ENCODE results near the gene CDCA8. TPM values are rescaled to one million over a fixed set of nuclear protein-coding genes. Genes with fewer than 3 reads are reported as not detected.

CDCA8 gene
- total RNA-seq, 6 experiments from 2014 or later: 0.31 to 2.2 (median 0.76) TPM

DNA sequence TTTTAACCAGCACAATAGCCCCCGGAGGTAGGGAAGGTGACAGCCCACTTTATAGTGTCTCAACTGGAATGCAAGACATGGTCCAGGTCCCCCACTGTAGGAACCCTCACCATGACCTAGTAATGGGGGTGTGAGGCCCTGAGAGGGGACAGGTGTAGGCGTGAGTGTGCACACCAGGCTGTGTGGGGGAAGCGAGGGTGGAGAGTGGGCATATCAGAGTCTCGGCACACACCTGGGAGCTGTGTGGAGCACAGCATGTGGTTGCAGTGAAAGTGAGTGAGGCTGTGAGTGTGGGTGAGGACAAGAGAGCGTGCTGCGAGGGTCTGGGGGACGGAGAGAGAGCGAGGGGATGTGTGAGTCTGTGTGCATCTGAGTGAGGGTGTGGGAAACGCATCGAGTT, 40.5 kb upstream of the CDCA8 start:
- H3K9me3 ChIP-seq: no peaks in the 10 kb centered on the region
- no peak overlapping the region for H3K4me3 ChIP-seq
- no peaks in the 10 kb centered on the region for H3K4me1 ChIP-seq
- no peak for DNase-seq
- H3K27ac ChIP-seq: no peak overlapping the region
- WGBS (ENCODE audit: insufficient coverage, low coverage, low lambda C conversion rate, missing lambda C conversion rate): 69% methylated on average over 7 of the region's 10 CpGs
- intact Hi-C loops (cut with DNase I): no loop called here
- no peak for TF ChIP-seq POLR2A (IDR thresholded peaks at IDR 0.05)
- TF ChIP-seq, protein P1, sequence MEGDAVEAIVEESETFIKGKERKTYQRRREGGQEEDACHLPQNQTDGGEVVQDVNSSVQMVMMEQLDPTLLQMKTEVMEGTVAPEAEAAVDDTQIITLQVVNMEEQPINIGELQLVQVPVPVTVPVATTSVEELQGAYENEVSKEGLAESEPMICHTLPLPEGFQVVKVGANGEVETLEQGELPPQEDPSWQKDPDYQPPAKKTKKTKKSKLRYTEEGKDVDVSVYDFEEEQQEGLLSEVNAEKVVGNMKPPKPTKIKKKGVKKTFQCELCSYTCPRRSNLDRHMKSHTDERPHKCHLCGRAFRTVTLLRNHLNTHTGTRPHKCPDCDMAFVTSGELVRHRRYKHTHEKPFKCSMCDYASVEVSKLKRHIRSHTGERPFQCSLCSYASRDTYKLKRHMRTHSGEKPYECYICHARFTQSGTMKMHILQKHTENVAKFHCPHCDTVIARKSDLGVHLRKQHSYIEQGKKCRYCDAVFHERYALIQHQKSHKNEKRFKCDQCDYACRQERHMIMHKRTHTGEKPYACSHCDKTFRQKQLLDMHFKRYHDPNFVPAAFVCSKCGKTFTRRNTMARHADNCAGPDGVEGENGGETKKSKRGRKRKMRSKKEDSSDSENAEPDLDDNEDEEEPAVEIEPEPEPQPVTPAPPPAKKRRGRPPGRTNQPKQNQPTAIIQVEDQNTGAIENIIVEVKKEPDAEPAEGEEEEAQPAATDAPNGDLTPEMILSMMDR (IDR thresholded peaks at IDR 0.05): no peak
- no peaks in the 10 kb centered on the region for H3K36me3 ChIP-seq
- no peak for ATAC-seq
- H3K27me3 ChIP-seq: no peaks in the 10 kb centered on the region

DNA sequence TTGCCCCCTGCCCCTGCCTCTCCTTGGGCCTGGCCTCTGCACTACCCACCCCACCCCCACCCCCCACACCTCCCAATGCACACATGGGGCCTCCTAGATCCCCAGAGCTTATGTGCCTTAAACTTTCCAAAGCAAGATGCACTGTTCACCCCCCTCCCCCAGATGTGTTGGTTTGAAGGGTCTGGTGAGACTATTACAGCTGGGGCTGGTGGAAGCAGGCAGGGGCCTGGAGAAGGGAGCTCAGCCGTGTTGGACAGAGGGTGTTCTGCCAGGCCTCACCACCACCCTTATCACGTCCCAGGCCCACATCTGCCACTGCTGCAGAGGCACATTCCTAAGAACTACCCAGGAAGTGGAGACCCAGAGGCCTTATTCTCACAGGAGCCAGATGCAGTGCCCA, 39.3 kb upstream of the CDCA8 start:
- H3K27ac ChIP-seq: no peak overlapping the region
- no peaks in the 10 kb centered on the region for H3K4me1 ChIP-seq
- intact Hi-C loops (cut with DNase I): no loop called here
- no peaks in the 10 kb centered on the region for H3K9me3 ChIP-seq
- no peaks in the 10 kb centered on the region for H3K27me3 ChIP-seq
- no peak overlapping the region for H3K4me3 ChIP-seq
- ATAC-seq (no peak), DNase-seq (no peak)
- no peaks in the 10 kb centered on the region for H3K36me3 ChIP-seq
- WGBS (ENCODE audit: insufficient coverage, low coverage, low lambda C conversion rate, missing lambda C conversion rate): no CpG with 5 or more reads among the region's 2 CpGs
- TF ChIP-seq, protein P1 (IDR thresholded peaks at IDR 0.05): no peak
- TF ChIP-seq POLR2A (IDR thresholded peaks at IDR 0.05): no peak

GRCh38 chr1:37653906-37654305, 38.4 kb upstream of the CDCA8 start:
- Histone ChIP-seq H3K27ac (no peak overlapping the region), H3K27me3 (no peaks in the 10 kb centered on the region), H3K9me3 (no peaks in the 10 kb centered on the region), H3K36me3 (no peaks in the 10 kb centered on the region), H3K4me1 (no peaks in the 10 kb centered on the region), H3K4me3 (no peak overlapping the region)
- TF ChIP-seq, protein P1 (IDR thresholded peaks at IDR 0.05): no peak
- no peak for TF ChIP-seq POLR2A (IDR thresholded peaks at IDR 0.05)
- 47% methylated on average over 4 of the region's 5 CpGs for WGBS (ENCODE audit: insufficient coverage, low coverage, low lambda C conversion rate, missing lambda C conversion rate)
- no peak for DNase-seq
- no peak for ATAC-seq
- intact Hi-C loops (cut with DNase I): no loop called here

- Histone ChIP-seq H3K9me3 (no peaks in the 10 kb centered on the region), H3K36me3 (no peaks in the 10 kb centered on the region), H3K27ac (no peak overlapping the region), H3K4me3 (no peak overlapping the region), H3K27me3 (no peaks in the 10 kb centered on the region), H3K4me1 (no peaks in the 10 kb centered on the region)
- intact Hi-C loops (cut with DNase I): no loop called here
- TF ChIP-seq POLR2A (IDR thresholded peaks at IDR 0.05): no peak
- TF ChIP-seq, protein P1 (IDR thresholded peaks at IDR 0.05): no peak
- DNase-seq (no peak), ATAC-seq (no peak)
These were observed 37.0 kb upstream of the CDCA8 start for GRCh38 chr1:37655274-37655673.

DNA sequence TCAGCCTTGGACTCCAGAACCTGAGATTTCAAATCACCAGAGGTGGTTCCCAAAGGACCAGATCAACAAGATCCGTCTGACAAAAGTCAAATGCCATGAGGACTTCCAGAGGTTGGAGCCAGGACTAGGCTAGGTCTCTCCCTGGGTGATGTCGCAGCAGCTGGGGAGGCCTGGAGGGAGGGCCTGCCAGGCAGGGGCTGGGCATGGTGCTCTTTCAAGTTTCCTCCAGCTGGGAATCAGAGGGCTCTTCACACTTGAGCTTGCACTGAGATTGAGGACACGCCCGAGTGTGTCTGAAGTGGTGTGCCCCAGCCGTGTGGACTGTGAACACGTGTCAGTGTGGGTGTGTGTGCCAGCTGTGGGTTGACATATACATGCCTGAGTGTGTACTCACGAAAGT, 36.3 kb upstream of the CDCA8 start:
- no peak for ATAC-seq
- H3K4me1 ChIP-seq: no peaks in the 10 kb centered on the region
- H3K9me3 ChIP-seq: no peaks in the 10 kb centered on the region
- no peak overlapping the region for H3K4me3 ChIP-seq
- WGBS (ENCODE audit: insufficient coverage, low coverage, low lambda C conversion rate, missing lambda C conversion rate): 67% methylated on average over 1 of the region's 7 CpGs
- H3K27me3 ChIP-seq: no peaks in the 10 kb centered on the region
- TF ChIP-seq, protein P1 (IDR thresholded peaks at IDR 0.05): no peak
- TF ChIP-seq POLR2A (IDR thresholded peaks at IDR 0.05): no peak
- no peak for DNase-seq
- H3K36me3 ChIP-seq: no peaks in the 10 kb centered on the region
- H3K27ac ChIP-seq: no peak overlapping the region
- intact Hi-C loops (cut with DNase I): no loop called here

All from right lobe of liver (tissue), 6 donors.